Muscle of back (tissue), 11 donors: ENCODE results near the gene SEC24C. TPM values are rescaled to one million over a fixed set of nuclear protein-coding genes. Genes with fewer than 3 reads are reported as not detected.
"Not testable (repeated sequence)": the region's sequence is repeated elsewhere in the genome, so short reads cannot be mapped to it uniquely, and the experiment has no call there.

Source experiments
- DNase-seq, 3 donors: peaks; one replicate each; pipeline versions ENCODE4 v3.0.0 to v3.0.0-alpha.2; 2013
- polyA plus RNA-seq, 10 donors: library from polyadenylated mRNA; unstranded; fragments of 120-200 nt; gene quantifications; one replicate each; pipeline ENCODE4 v1.2.1, GENCODE V29; 2013; ENCODE audit not compliant: insufficient read length in 10 of 10

The SEC24C gene
- polyA plus RNA-seq, 10 donors: 43.1 to 55.6 (median 48.8) TPM

- no peak for DNase-seq
These were observed 46.9 kb downstream of the SEC24C start for GRCh38 chr10:73790886-73791625.

- no peak for DNase-seq
These were observed 47.8 kb downstream of the SEC24C start for GRCh38 chr10:73791871-73792400.

GRCh38 chr10:73793456-73793855 lies 49.3 kb downstream of the SEC24C start:
- no peak for DNase-seq

- not testable (repeated sequence) for DNase-seq
These were observed 51.3 kb downstream of the SEC24C start for GRCh38 chr10:73795491-73795890.

GRCh38 chr10:73796035-73796434 lies 51.9 kb downstream of the SEC24C start:
- not testable (repeated sequence) for DNase-seq

GRCh38 chr10:73796766-73797165 lies 52.6 kb downstream of the SEC24C start:
- DNase-seq: no peak

- no peak for DNase-seq
These were observed 53.3 kb downstream of the SEC24C start for GRCh38 chr10:73797324-73798025.

- DNase-seq: no peak
These were observed 53.9 kb downstream of the SEC24C start for GRCh38 chr10:73798087-73798486.

- no peak for DNase-seq
These were observed 54.9 kb downstream of the SEC24C start for GRCh38 chr10:73798927-73799560.

GRCh38 chr10:73799899-73800559 lies 55.9 kb downstream of the SEC24C start:
- DNase-seq: no peak

GRCh38 chr10:73800560-73801252 lies 56.5 kb downstream of the SEC24C start:
- no peak for DNase-seq

- no peak for DNase-seq
These were observed 57.0 kb downstream of the SEC24C start for GRCh38 chr10:73801253-73801590.

GRCh38 chr10:73802276-73802991 lies 58.3 kb downstream of the SEC24C start:
- no peak for DNase-seq

GRCh38 chr10:73803680-73804286 lies 59.6 kb downstream of the SEC24C start:
- no peak for DNase-seq

GRCh38 chr10:73806176-73806950 lies 62.2 kb downstream of the SEC24C start:
- DNase-seq: no peak

- no peak for DNase-seq
These were observed 63.3 kb downstream of the SEC24C start for GRCh38 chr10:73807471-73807870.

GRCh38 chr10:73808021-73808815 lies 64.0 kb downstream of the SEC24C start:
- DNase-seq: no peak

- no peak for DNase-seq
These were observed 65.1 kb downstream of the SEC24C start for GRCh38 chr10:73809061-73809818.
